GM12875 (cell line): ENCODE data around the gene STXBP4.

ENCODE experiments used
- H3K4me3 ChIP-seq: one replicate; pipeline ENCODE4 v1.5.1; 2011; ENCODE audit warnings: low read depth, low read length, control low read depth
- TF ChIP-seq, protein P1 (sequence below): IDR thresholded peaks from 2 replicates; pipeline ENCODE4 v1.5.1; 2011; ENCODE audit warnings: low read depth, mild to moderate bottlenecking, control low read depth, inconsistent platforms, low read length, moderate library complexity, borderline replicate concordance; ENCODE audit not compliant: insufficient read depth

The STXBP4 gene

GRCh38 chr17:55037828-55038227, 69.3 kb downstream of the STXBP4 start:
- no peak overlapping the region for H3K4me3 ChIP-seq
- TF ChIP-seq, protein P1, sequence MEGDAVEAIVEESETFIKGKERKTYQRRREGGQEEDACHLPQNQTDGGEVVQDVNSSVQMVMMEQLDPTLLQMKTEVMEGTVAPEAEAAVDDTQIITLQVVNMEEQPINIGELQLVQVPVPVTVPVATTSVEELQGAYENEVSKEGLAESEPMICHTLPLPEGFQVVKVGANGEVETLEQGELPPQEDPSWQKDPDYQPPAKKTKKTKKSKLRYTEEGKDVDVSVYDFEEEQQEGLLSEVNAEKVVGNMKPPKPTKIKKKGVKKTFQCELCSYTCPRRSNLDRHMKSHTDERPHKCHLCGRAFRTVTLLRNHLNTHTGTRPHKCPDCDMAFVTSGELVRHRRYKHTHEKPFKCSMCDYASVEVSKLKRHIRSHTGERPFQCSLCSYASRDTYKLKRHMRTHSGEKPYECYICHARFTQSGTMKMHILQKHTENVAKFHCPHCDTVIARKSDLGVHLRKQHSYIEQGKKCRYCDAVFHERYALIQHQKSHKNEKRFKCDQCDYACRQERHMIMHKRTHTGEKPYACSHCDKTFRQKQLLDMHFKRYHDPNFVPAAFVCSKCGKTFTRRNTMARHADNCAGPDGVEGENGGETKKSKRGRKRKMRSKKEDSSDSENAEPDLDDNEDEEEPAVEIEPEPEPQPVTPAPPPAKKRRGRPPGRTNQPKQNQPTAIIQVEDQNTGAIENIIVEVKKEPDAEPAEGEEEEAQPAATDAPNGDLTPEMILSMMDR, result no peak

GRCh38 chr17:55038291-55038690, 69.7 kb downstream of the STXBP4 start:
- no peak overlapping the region for H3K4me3 ChIP-seq
- TF ChIP-seq, protein P1, result no peak

- no peak overlapping the region for H3K4me3 ChIP-seq
- TF ChIP-seq, protein P1, result no peak
Measured at GRCh38 chr17:55040611-55041010, 72.0 kb downstream of the STXBP4 start.

DNA sequence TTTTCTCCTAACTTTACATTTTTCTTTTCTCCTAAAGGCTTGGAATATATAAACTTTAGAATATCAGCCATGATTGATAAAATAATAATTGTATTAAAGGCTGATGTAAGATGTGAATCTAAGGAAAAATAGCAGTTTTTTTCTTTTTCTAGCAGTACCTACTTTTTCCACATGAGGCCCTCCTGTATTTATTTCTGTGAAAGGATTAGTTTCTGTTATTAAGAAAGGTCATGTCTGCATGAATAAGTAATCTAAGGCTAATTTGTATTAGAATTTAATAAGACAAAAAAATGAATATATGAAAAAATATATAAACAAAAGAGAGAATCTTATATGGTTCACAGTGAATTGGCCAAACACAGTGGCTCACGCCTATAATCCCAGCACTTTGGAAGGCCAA, 85.3 kb downstream of the STXBP4 start:
- H3K4me3 ChIP-seq, result no peak overlapping the region
- TF ChIP-seq, protein P1, result no peak

DNA sequence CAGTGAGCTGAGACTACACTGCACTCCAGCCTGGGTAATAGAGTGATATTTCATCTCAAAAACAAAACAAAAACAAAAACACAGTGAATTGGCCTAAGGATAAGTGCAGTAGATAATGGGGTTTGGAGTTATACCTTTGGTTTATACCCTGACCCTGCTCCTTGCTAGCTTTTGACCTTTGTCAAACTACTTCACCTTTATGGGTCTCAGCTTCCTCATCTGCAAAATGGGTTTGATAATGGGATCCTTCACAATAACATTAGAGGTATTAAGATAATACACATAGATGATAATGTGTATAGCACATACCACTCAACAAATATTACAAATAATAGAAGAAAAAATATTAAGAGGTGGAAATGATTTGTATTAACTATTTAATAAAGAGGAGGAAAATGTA, 85.9 kb downstream of the STXBP4 start:
- no peak overlapping the region for H3K4me3 ChIP-seq
- TF ChIP-seq, protein P1, result no peak

- no peak overlapping the region for H3K4me3 ChIP-seq
- TF ChIP-seq, protein P1, result no peak
Measured at GRCh38 chr17:55056526-55056925, 88.0 kb downstream of the STXBP4 start.

DNA sequence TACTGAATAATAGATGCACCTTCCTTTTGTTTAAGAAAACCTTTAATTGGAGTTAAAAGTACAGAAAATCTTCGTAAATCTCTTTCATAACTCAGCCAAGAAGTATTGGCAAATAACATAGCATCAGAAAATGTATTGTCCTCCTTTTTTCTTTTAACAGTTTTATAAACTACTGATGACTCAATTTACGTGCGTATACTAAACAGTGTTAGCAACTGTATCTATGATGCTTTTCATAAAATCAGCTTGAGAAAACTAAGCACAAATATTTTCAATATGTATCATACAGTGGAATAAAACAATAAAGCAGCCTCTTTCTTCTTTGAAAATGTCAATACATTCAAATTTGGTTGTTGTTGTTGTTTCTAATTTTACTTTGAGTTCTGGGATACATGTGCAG, 88.6 kb downstream of the STXBP4 start:
- TF ChIP-seq, protein P1, result no peak
- H3K4me3 ChIP-seq, result no peak overlapping the region
